ENCODE measurements around the gene REV1. TPM values are rescaled to one million over a fixed set of nuclear protein-coding genes. Genes with fewer than 3 reads are reported as not detected.

Gene REV1
- total and polyA plus RNA-seq, 2 of the 4 experiments (the other 2 are of a cell fraction) = 13.4 to 30.1 TPM

DNA sequence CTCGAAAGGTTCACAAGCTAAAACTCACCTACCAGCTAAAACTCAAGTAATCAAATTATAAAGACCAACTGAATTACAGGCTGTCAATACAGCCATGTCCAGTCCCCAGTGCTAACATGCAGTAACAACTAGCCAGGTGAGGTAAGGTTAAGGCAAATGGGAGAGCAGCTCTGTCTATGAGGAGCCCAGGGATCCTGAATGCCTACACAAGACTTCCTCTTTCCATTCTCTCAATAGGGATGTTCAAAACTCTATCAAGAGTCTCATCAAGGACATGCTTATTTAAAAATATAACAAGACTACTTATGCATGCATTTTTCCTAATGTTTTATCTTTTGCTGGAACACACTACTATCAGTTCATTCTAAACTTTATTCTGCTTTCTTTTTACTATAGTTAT, 20.4 kb downstream of the REV1 start:
- H3K4me2 ChIP-seq (ENCODE audit: low read depth, low read length) = no peak overlapping the region
- H3K27me3 ChIP-seq (ENCODE audit: control insufficient read depth, insufficient read depth, low read length) = no peaks in the 10 kb centered on the region
- peaks cover under 1% of the 10 kb centered on the region; the same call in 1 of the 2 replicates for H3K9me1 ChIP-seq (ENCODE audit: insufficient read depth, low read length)
- H2BK120ac ChIP-seq (ENCODE audit: low read depth, low read length) = no peak overlapping the region
- no peak overlapping the region for H2BK20ac ChIP-seq (ENCODE audit: low read depth, low read length)
- H2AK9ac ChIP-seq (replicated peaks; ENCODE audit: low read depth, low read length, poor library complexity) = no peak overlapping the region
- DNase-seq = no peak
- H2AK5ac ChIP-seq (ENCODE audit: low read depth, low read length) = no peak overlapping the region
- no CpG with 5 or more reads among the region's 1 CpG for WGBS, 2 experiments (ENCODE audit: extremely low coverage in 2 of 2, insufficient read length in 1 of 2)
- no peak overlapping the region for H3K56ac ChIP-seq (ENCODE audit: extremely low read depth, insufficient read depth, low read length)
- no peak overlapping the region for H3K18ac ChIP-seq (ENCODE audit: low read depth, low read length)
- H4K20me1 ChIP-seq (ENCODE audit: insufficient read depth, low read length) = peaks cover 17% of the 10 kb centered on the region
- no peak overlapping the region for H3K27ac ChIP-seq (ENCODE audit: insufficient read depth, low read length)
- no peak overlapping the region for H3K14ac ChIP-seq (replicated peaks; ENCODE audit: low read depth, low read length)
- in situ Hi-C loops (cut with MboI; ENCODE audit: low sequenced_read_pairs) (no loop called here), intact Hi-C loops (cut with micrococcal nuclease) (no loop called here), dilution Hi-C loops (cut with HindIII; ENCODE audit: low sequenced_read_pairs, unreplicated experiment) (no loop called here)
- no peak overlapping the region for H3K9ac ChIP-seq (ENCODE audit: low read depth, low read length)
- H4K8ac ChIP-seq (ENCODE audit: low read depth in 2 of 2, low read length in 2 of 2) = no peak overlapping the region
- no peak overlapping the region for H2BK5ac ChIP-seq (ENCODE audit: low read depth, low read length, poor library complexity, severe bottlenecking)
- H3K4me1 ChIP-seq (ENCODE audit: control insufficient read depth, insufficient read depth, low read length) = no peaks in the 10 kb centered on the region
- no peaks in the 10 kb centered on the region for H3K36me3 ChIP-seq (ENCODE audit: control insufficient read depth, insufficient read depth, low read length)
- H3K4ac ChIP-seq (ENCODE audit: low read depth, low read length) = no peak overlapping the region
- no peak overlapping the region for H4K5ac ChIP-seq (ENCODE audit: low read depth, low read length)
- H3K23ac ChIP-seq (ENCODE audit: low read depth, low read length) = no peak overlapping the region
- ChIA-PET CTCF (no interaction called here), POLR2A (ENCODE audit: unreplicated experiment) (no interaction called here)
- no peak overlapping the region for H4K91ac ChIP-seq (ENCODE audit: insufficient read depth, low read depth, low read length)
- TF ChIP-seq BHLHE40 (IDR thresholded peaks at IDR 0.05; ENCODE audit: low read depth, low read length) (no peak), RCOR1 (IDR thresholded peaks at IDR 0.05; ENCODE audit: insufficient replicate concordance, low read length) (no peak), RAD21 (IDR thresholded peaks at IDR 0.05; ENCODE audit: low read length) (no peak), POLR2A (IDR thresholded peaks at IDR 0.05; ENCODE audit: low read depth, low read length) (no peak), ELK1 (IDR thresholded peaks at IDR 0.05; ENCODE audit: borderline replicate concordance, low read depth, low read length) (no peak), SMC3 (IDR thresholded peaks at IDR 0.05; ENCODE audit: low read depth, low read length) (no peak), MAFK (IDR thresholded peaks at IDR 0.05; ENCODE audit: low read depth, low read length) (no peak), MAZ (IDR thresholded peaks at IDR 0.05; ENCODE audit: borderline replicate concordance, low read depth, low read length) (no peak), USF2 (IDR thresholded peaks at IDR 0.05; ENCODE audit: low read depth, low read length) (no peak), RFX5 (IDR thresholded peaks at IDR 0.05; ENCODE audit: low read depth, low read length) (no peak)
- ATAC-seq (ENCODE audit: low read depth) = no peak
- H3K9me3 ChIP-seq (ENCODE audit: control insufficient read depth, insufficient read depth, low read length) = no peaks in the 10 kb centered on the region
- no TSS peak for BruUV-seq (replicated peaks)
- no peak overlapping the region for H3K4me3 ChIP-seq (ENCODE audit: insufficient read depth, low read depth, low read length)
- no peak overlapping the region for H2BK15ac ChIP-seq (ENCODE audit: low read depth, low read length)
- H2AFZ ChIP-seq (replicated peaks; ENCODE audit: low read length, poor library complexity) = no peak overlapping the region
- peaks cover 20 to 36% of the 10 kb centered on the region in 2 experiments; a peak in 3 of 4 replicates for H3K79me1 ChIP-seq (ENCODE audit: low read depth in 1 of 2, low read length in 2 of 2)
